BE2C (cell line): ENCODE results near the gene CCDC47.
"Not testable (repeated sequence)": the region's sequence is repeated elsewhere in the genome, so short reads cannot be mapped to it uniquely, and the experiment has no call there.

Experiments used
- DNase-seq: peaks from one replicate; pipeline ENCODE4 v3.0.0-alpha.2; 2020
- H3K27me3 ChIP-seq: fragments of 250-450 bp; sonication (Bioruptor Pico); 2 replicates; pipeline ENCODE4 v1.5.1; 2020; ENCODE audit warnings: mild to moderate bottlenecking
- H3K36me3 ChIP-seq: fragments of 250-450 bp; sonication (Bioruptor Pico); 2 replicates; pipeline ENCODE4 v1.5.1; 2020; ENCODE audit warnings: mild to moderate bottlenecking
- H3K4me1 ChIP-seq: fragments of 250-450 bp; sonication (Bioruptor Pico); 2 replicates; pipeline ENCODE4 v1.5.1; 2020
- H3K4me3 ChIP-seq: 2 replicates; pipeline ENCODE4 v1.5.1; 2011; ENCODE audit warnings: low read depth, low read length
- H3K9me3 ChIP-seq: fragments of 250-450 bp; sonication (Bioruptor Pico); 2 replicates; pipeline ENCODE4 v1.5.1; 2020
- CTCF ChIP-seq: IDR thresholded peaks from 2 replicates; pipeline ENCODE4 v1.5.1; 2012; ENCODE audit warnings: mild to moderate bottlenecking, low read depth, low read length

Gene CCDC47

GRCh38 chr17:63804328-63804727, 30.9 kb upstream of the CCDC47 start:
- peaks cover 91% of the 10 kb centered on the region for H3K36me3 ChIP-seq
- no peak for DNase-seq

GRCh38 chr17:63800783-63801182, 27.4 kb upstream of the CCDC47 start:
- Histone ChIP-seq H3K27me3 (no peaks in the 10 kb centered on the region), H3K4me3 (no peak overlapping the region), H3K9me3 (no peaks in the 10 kb centered on the region), H3K4me1 (no peaks in the 10 kb centered on the region), H3K36me3 (peaks cover 91% of the 10 kb centered on the region)
- DNase-seq: no peak
- no peak for TF ChIP-seq CTCF

More at GRCh38 chr17:63804328-63804727, 30.9 kb upstream of the CCDC47 start:
- Histone ChIP-seq H3K27me3 (no peaks in the 10 kb centered on the region), H3K9me3 (no peaks in the 10 kb centered on the region), H3K4me3 (no peak overlapping the region), H3K4me1 (no peaks in the 10 kb centered on the region)
- no peak for TF ChIP-seq CTCF

DNA sequence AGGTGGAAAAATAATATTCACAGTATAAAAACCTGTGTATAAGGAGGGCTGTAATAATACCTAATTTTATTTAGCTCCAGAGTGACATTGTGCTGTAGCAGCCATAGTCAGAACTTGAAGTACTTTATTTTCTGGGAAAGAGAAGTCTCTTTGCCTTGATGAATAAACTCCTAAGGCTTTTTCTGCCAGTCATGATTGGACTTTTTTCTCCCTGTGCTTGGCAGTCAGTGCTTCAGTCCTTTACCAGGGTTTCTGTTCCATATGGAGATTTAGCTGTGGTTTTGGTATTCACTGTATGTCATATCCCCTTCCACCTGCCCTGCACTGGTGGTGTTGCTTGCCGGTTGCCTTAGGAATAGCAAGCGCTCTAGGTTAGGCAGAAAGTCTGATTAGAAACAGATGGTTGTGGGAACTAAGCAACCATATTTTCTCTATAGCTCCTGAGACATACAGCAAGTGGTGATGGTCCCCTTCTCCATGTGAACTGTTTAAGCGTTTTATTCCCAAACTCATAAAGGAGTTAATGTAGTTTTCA, 25.2 kb upstream of the CCDC47 start:
- no peak for DNase-seq
- TF ChIP-seq CTCF: no peak
- Histone ChIP-seq H3K4me1 (no peaks in the 10 kb centered on the region), H3K27me3 (no peaks in the 10 kb centered on the region), H3K36me3 (peaks cover 94% of the 10 kb centered on the region), H3K4me3 (no peak overlapping the region), H3K9me3 (no peaks in the 10 kb centered on the region)

DNA sequence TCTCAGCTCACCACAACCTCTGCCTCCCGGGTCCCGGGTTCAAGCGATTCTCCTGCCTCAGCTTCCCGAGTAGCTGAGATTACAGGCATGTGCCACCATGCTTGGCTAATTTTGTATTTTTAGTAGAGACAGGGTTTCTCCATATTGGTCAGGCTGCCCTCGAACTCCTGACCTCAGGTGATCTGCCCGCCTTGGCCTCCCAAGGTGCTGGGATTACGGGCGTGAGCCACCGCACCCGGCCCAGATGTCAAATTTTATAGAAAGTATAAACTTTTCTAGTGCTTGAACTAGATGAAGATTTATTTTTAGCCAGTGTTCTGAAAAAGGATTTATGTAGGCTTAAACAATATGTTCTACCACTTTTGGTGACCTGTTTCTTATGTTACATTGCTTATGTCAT, 23.0 kb upstream of the CCDC47 start:
- DNase-seq, H3K9me3 ChIP-seq, H3K27me3 ChIP-seq, H3K4me3 ChIP-seq, H3K4me1 ChIP-seq: not testable (repeated sequence)
- peaks cover 98% of the 10 kb centered on the region for H3K36me3 ChIP-seq

DNA sequence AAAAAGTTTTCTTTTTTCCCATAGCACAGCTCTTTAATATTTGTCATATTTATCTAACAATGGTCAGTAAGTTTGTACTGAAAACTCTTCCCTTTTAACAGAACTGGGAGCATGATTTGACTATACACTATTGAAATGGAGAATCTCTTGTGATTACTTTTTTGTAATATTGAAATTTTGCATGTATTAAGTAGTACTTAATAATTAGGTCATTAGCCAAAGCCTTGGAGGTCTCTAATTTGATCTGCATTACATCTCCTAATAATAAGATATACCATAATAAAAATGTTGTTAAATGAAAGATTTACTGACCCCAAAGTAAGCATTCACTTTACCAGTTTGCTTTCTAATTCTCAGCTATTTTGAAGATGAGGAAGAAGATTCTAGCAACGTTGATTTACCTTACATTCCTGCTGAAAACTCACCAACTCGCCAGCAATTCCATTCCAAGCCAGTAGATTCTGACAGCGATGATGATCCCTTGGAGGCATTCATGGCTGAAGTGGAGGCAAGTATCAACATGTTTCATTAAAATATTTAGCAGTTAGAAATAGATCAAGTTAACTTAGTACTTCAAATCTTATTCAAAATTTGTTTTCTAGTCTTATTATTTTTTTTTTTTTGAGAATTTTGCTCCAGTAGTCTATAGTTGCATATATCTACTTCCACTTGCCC, 18.8 kb upstream of the CCDC47 start:
- DNase-seq: no peak
- Histone ChIP-seq H3K4me3 (no peak overlapping the region), H3K36me3 (peaks cover 97% of the 10 kb centered on the region), H3K9me3 (no peaks in the 10 kb centered on the region), H3K4me1 (no peaks in the 10 kb centered on the region), H3K27me3 (no peaks in the 10 kb centered on the region)
- TF ChIP-seq CTCF: no peak

GRCh38 chr17:63790057-63790456, 16.7 kb upstream of the CCDC47 start:
- no peaks in the 10 kb centered on the region for H3K9me3 ChIP-seq
- DNase-seq: no peak
- H3K36me3 ChIP-seq: peaks cover 93% of the 10 kb centered on the region
- no peak for TF ChIP-seq CTCF
- H3K4me1 ChIP-seq: no peaks in the 10 kb centered on the region
- no peaks in the 10 kb centered on the region for H3K27me3 ChIP-seq
- H3K4me3 ChIP-seq: no peak overlapping the region
